H9 (cell line): ENCODE data around the gene DUSP16. TPM values are rescaled to one million over a fixed set of nuclear protein-coding genes. Genes with fewer than 3 reads are reported as not detected.

ENCODE experiments used
- DNase-seq: peaks from one replicate; pipeline ENCODE4 v3.0.0-alpha.2; 2017
- H2AFZ ChIP-seq: one replicate; pipeline ENCODE4 v1.6.1; 2013; ENCODE audit warnings: mild to moderate bottlenecking, low read length, control low read depth, moderate library complexity
- H2AK5ac ChIP-seq: 2 replicates; pipeline ENCODE4 v1.6.1; 2013; ENCODE audit warnings: low read length, control low read depth, mixed read lengths; ENCODE audit not compliant: insufficient read length
- H2BK120ac ChIP-seq: one replicate; pipeline ENCODE4 v1.6.1; 2013; ENCODE audit warnings: low read depth, mild to moderate bottlenecking, low read length, control low read depth, inconsistent platforms; ENCODE audit not compliant: poor library complexity, severe bottlenecking
- H2BK12ac ChIP-seq: 2 replicates; pipeline ENCODE4 v1.6.1; 2013; ENCODE audit warnings: low read length, control low read depth, mixed read lengths, low read depth; ENCODE audit not compliant: insufficient read length
- H2BK15ac ChIP-seq: 2 replicates; pipeline ENCODE4 v1.6.1; 2013; ENCODE audit warnings: low read depth, low read length, control low read depth
- H2BK20ac ChIP-seq: one replicate; pipeline ENCODE4 v1.6.1; 2013; ENCODE audit warnings: low read depth, mild to moderate bottlenecking, low read length, control low read depth, inconsistent platforms; ENCODE audit not compliant: poor library complexity, severe bottlenecking
- H2BK5ac ChIP-seq: 2 replicates; pipeline ENCODE4 v1.6.1; 2013; ENCODE audit warnings: low read length, control low read depth, mixed read lengths; ENCODE audit not compliant: insufficient read length
- H3K14ac ChIP-seq: 2 replicates; pipeline ENCODE4 v1.6.1; 2013; ENCODE audit warnings: low read length, control low read depth; ENCODE audit not compliant: insufficient read depth
- H3K18ac ChIP-seq: 2 replicates; pipeline ENCODE4 v1.6.1; 2013; ENCODE audit warnings: low read depth, mild to moderate bottlenecking, mixed read lengths, low read length, control low read depth; ENCODE audit not compliant: insufficient read length
- H3K23ac ChIP-seq: 2 replicates; pipeline ENCODE4 v1.6.1; 2013; ENCODE audit warnings: low read length, control low read depth, mixed read lengths, low read depth; ENCODE audit not compliant: insufficient read length
- H3K23me2 ChIP-seq: 2 replicates; pipeline ENCODE4 v1.6.1; 2013; ENCODE audit warnings: low read depth, mild to moderate bottlenecking, mixed read lengths, low read length, control low read depth; ENCODE audit not compliant: insufficient read length, poor library complexity, severe bottlenecking
- H3K27ac ChIP-seq: 2 replicates; pipeline ENCODE4 v1.5.1; 2013; ENCODE audit warnings: low read length, control low read depth, mixed read lengths, low read depth; ENCODE audit not compliant: insufficient read length
- H3K27me3 ChIP-seq: 2 replicates; pipeline ENCODE4 v1.6.1; 2013; ENCODE audit warnings: low read length, control low read depth, inconsistent platforms; ENCODE audit not compliant: insufficient read depth
- H3K4ac ChIP-seq: 2 replicates; pipeline ENCODE4 v1.6.1; 2013; ENCODE audit warnings: low read depth, mild to moderate bottlenecking, control low read depth, inconsistent platforms, low read length, moderate library complexity
- H3K4me1 ChIP-seq: 2 replicates; pipeline ENCODE4 v1.6.1; 2013; ENCODE audit warnings: low read length, control low read depth, inconsistent platforms; ENCODE audit not compliant: insufficient read depth
- H3K4me2 ChIP-seq: 2 replicates; pipeline ENCODE4 v1.6.1; 2013; ENCODE audit warnings: low read length, control low read depth, mixed read lengths; ENCODE audit not compliant: insufficient read length, insufficient read depth
- H3K56ac ChIP-seq: 2 replicates; pipeline ENCODE4 v1.6.1; 2013; ENCODE audit warnings: low read depth, mild to moderate bottlenecking, mixed read lengths, low read length, control low read depth; ENCODE audit not compliant: insufficient read length
- H3K79me1 ChIP-seq: 2 replicates; pipeline ENCODE4 v1.6.1; 2013; ENCODE audit warnings: low read depth, mild to moderate bottlenecking, moderate library complexity, low read length, control low read depth, inconsistent platforms; ENCODE audit not compliant: insufficient read depth, poor library complexity, severe bottlenecking
- H3K79me2 ChIP-seq: 2 replicates; pipeline ENCODE4 v1.6.1; 2013; ENCODE audit warnings: low read length, control low read depth, inconsistent platforms; ENCODE audit not compliant: insufficient read depth
- H3K9ac ChIP-seq: 2 replicates; pipeline ENCODE4 v1.6.1; 2013; ENCODE audit warnings: low read length, control low read depth, mixed read lengths; ENCODE audit not compliant: insufficient read length; ENCODE audit errors: extremely low read depth
- H3K9me3 ChIP-seq: one replicate; pipeline ENCODE4 v1.6.1; 2013; ENCODE audit warnings: low read depth, low read length, inconsistent platforms; ENCODE audit not compliant: control insufficient read depth
- H3T11ph ChIP-seq: one replicate; pipeline ENCODE4 v1.6.1; 2013; ENCODE audit warnings: mild to moderate bottlenecking, low read length, control low read depth, inconsistent platforms
- H4K20me1 ChIP-seq: one replicate; pipeline ENCODE4 v1.6.1; 2013; ENCODE audit not compliant: control insufficient read depth, insufficient read length, insufficient read depth
- H4K5ac ChIP-seq: 2 replicates; pipeline ENCODE4 v1.6.1; 2013; ENCODE audit warnings: low read depth, mild to moderate bottlenecking, mixed read lengths, low read length, control low read depth; ENCODE audit not compliant: insufficient read length
- H4K8ac ChIP-seq: replicated peaks from 2 replicates; pipeline ENCODE4 v1.6.1; 2013; ENCODE audit warnings: low read length, control low read depth, mixed read lengths, low read depth; ENCODE audit not compliant: insufficient read length
- H4K91ac ChIP-seq: 2 replicates; pipeline ENCODE4 v1.6.1; 2013; ENCODE audit warnings: low read depth, mild to moderate bottlenecking, moderate library complexity, mixed read lengths, low read length, control low read depth; ENCODE audit not compliant: insufficient read length
- H3K27ac Mint-ChIP-seq, 3 experiments: 2 replicates in 2 of 3; 3 replicates in 1 of 3; pipeline ENCODE4 v1.8.0; 2020 to 2021; ENCODE audit warnings: mixed read lengths in 3 of 3, mild to moderate bottlenecking in 1 of 3, moderate library complexity in 1 of 3
- H3K27me3 Mint-ChIP-seq: 2 replicates; pipeline ENCODE4 v1.8.0; 2021; ENCODE audit warnings: low read depth, mild to moderate bottlenecking, moderate library complexity, mixed read lengths
- H3K36me3 Mint-ChIP-seq, 3 experiments: 2 replicates in 2 of 3; 3 replicates in 1 of 3; pipeline ENCODE4 v1.8.0; 2020 to 2021; ENCODE audit warnings: low read depth in 3 of 3, mixed read lengths in 3 of 3; ENCODE audit not compliant: insufficient read depth in 1 of 3
- H3K4me1 Mint-ChIP-seq, 2 experiments: 2 replicates each; pipeline ENCODE4 v1.8.0; 2020; ENCODE audit warnings: mixed read lengths in 2 of 2
- H3K4me3 Mint-ChIP-seq, 2 experiments: 2 replicates in 1 of 2; 3 replicates in 1 of 2; pipeline ENCODE4 v1.8.0; 2020 to 2021; ENCODE audit warnings: mild to moderate bottlenecking in 2 of 2, mixed read lengths in 2 of 2, moderate library complexity in 1 of 2
- H3K9me3 Mint-ChIP-seq, 2 experiments: 2 replicates in 1 of 2; 3 replicates in 1 of 2; pipeline ENCODE4 v1.8.0; 2020; ENCODE audit warnings: mild to moderate bottlenecking in 2 of 2, mixed read lengths in 2 of 2, moderate library complexity in 1 of 2
- CTCF ChIP-seq: fragments of 200-600 bp; sonication (generic); conservative IDR thresholded peaks from 3 replicates; pipeline ENCODE4 v1.8.0; 2021; ENCODE audit warnings: antibody characterized with exemption, mild to moderate bottlenecking
- WGBS: extraction: QIAGEN DNeasy Blood & Tissue Kit; methylation state at CpG from one replicate; pipeline ENCODE4 v1.1.7; 2013; ENCODE audit warnings: missing lambda C conversion rate, low lambda C conversion rate, mixed read lengths; ENCODE audit not compliant: insufficient read length; ENCODE audit errors: extremely low coverage; 5-methylcytosine and 5-hydroxymethylcytosine counted together
- total RNA-seq: library from RNA; stranded (reverse); gene quantifications from 2 replicates; pipeline ENCODE4 v1.2.1, GENCODE V29; 2021

Gene DUSP16
- total RNA-seq, 1 experiment from 2014 or later = 64.0 TPM

DNA sequence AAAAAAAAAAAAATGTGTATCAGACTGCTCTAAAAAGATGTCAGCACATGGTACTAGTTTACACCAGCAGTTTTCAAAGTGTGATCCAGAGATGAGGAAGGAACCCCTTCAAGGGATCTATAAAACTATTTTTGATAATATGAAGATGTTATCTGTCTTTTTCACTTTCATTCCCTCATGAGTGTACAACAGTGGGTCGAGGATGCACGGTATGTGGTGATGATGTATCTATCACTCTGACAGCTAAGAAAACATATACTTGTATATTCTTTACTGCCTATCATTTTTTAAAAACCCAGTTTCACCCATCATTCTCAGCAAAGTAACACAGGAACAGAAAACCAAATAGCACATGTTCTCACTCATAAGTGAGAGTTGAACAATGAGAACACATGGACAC is 12.4 kb downstream of the DUSP16 start:
- peaks cover 2% of the 10 kb centered on the region; the same call in 1 of the 2 replicates for H3K4me1 ChIP-seq
- H3T11ph ChIP-seq = no peak overlapping the region
- H3K27me3 Mint-ChIP-seq = no peaks in the 10 kb centered on the region
- no peak overlapping the region for H2BK120ac ChIP-seq
- peaks cover 5 to 27% (median 18%) of the 10 kb centered on the region in 3 experiments for H3K36me3 Mint-ChIP-seq
- H3K4ac ChIP-seq = no peak overlapping the region
- H2AK5ac ChIP-seq = no peak overlapping the region
- H3K79me1 ChIP-seq = no peaks in the 10 kb centered on the region
- DNase-seq = no peak
- no peak overlapping the region for H2BK5ac ChIP-seq
- no peak overlapping the region for H4K91ac ChIP-seq
- no peak overlapping the region for H3K4me3 Mint-ChIP-seq
- no peak overlapping the region for H2BK15ac ChIP-seq
- no peaks in the 10 kb centered on the region for H3K23me2 ChIP-seq
- H4K20me1 ChIP-seq = no peaks in the 10 kb centered on the region
- no peak overlapping the region for H3K23ac ChIP-seq
- H3K27me3 ChIP-seq = no peaks in the 10 kb centered on the region
- no peaks in the 10 kb centered on the region for H3K9me3 Mint-ChIP-seq
- no peak overlapping the region for H4K8ac ChIP-seq
- H3K79me2 ChIP-seq = peaks cover 5% of the 10 kb centered on the region; the same call in 1 of the 2 replicates
- H3K4me1 Mint-ChIP-seq = peaks cover 20 to 21% of the 10 kb centered on the region in 2 experiments
- H2AFZ ChIP-seq = no peak overlapping the region
- H2BK20ac ChIP-seq = no peak overlapping the region
- H4K5ac ChIP-seq = no peak overlapping the region
- no peak overlapping the region for H2BK12ac ChIP-seq
- peak overlapping the region in 1 of 3 experiments; percentile 70; a peak in 2 of 7 replicates for H3K27ac Mint-ChIP-seq
- WGBS = no CpG with 5 or more reads among the region's 2 CpGs
- no peak overlapping the region for H3K56ac ChIP-seq
- H3K9me3 ChIP-seq = no peaks in the 10 kb centered on the region
- no peak overlapping the region for H3K14ac ChIP-seq
- H3K9ac ChIP-seq = no peak overlapping the region
- H3K4me2 ChIP-seq = no peak overlapping the region
- no peak overlapping the region for H3K27ac ChIP-seq
- H3K18ac ChIP-seq = no peak overlapping the region
- TF ChIP-seq CTCF = no peak
